K562 (cell line): ENCODE data around the gene NCCRP1. TPM values are rescaled to one million over a fixed set of nuclear protein-coding genes. Genes with fewer than 3 reads are reported as not detected.
"Not testable (repeated sequence)": the region's sequence is repeated elsewhere in the genome, so short reads cannot be mapped to it uniquely, and the experiment has no call there.

ENCODE experiments used
- ATAC-seq: fragments of 200-7000 bp; cut with Tn5 transposase; 3 replicates; pipeline ENCODE4 v1.9.1; 2020; ENCODE audit warnings: moderate library complexity
- BruUV-seq: library from RNA; stranded (reverse); fragments of 400-500 nt; replicated peaks from 2 replicates; lab custom pipeline; 2021; lab: Mats Ljungman, UMichigan
- CTCF ChIA-PET: fragments of 300-600 bp; formaldehyde crosslinking; extraction: SDS; loops from one replicate; lab custom pipeline; 2021; ENCODE audit warnings: low intra/inter-chr PET ratio; lab: Yijun Ruan, JAX
- POLR2A ChIA-PET: fragments of 300-600, 350-650 bp; sonication (Branson Sonifier 250); formaldehyde crosslinking; extraction: SDS; loops from one replicate; lab custom pipeline; 2021; ENCODE audit warnings: antibody characterized with exemption, inconsistent platforms; lab: Yijun Ruan, JAX
- DNase-seq, 4 experiments: peaks; one replicate each; pipeline versions ENCODE4 v3.0.0 to v3.0.0-alpha.2; 2011 to 2018; ENCODE audit warnings: low spot score in 3 of 4, mixed read lengths in 3 of 4; ENCODE audit errors: extremely low read depth in 1 of 4
- FAIRE-seq: peaks from 2 replicates; lab custom pipeline; 2011; peaks lifted over from hg19 to GRCh38; lab: Jason Lieb, UNC
- H2AFZ ChIP-seq: 2 replicates; pipeline ENCODE4 v1.6.0; 2011; ENCODE audit warnings: low read depth, low read length, control low read depth, inconsistent platforms
- H3K27ac ChIP-seq: fragments of 200-600 bp; 3 replicates; pipeline ENCODE4 v1.8.0; 2011; ENCODE audit warnings: low read depth, mild to moderate bottlenecking, control low read depth, inconsistent platforms, low read length, moderate library complexity, mixed read lengths; ENCODE audit errors: extremely low read depth
- H3K27me3 ChIP-seq, 2 experiments: fragments of 300-600 bp in 1 of 2; 2 replicates in 1 of 2; 3 replicates in 1 of 2; pipeline versions ENCODE4 v1.6.0 to v1.8.0; 2011; ENCODE audit warnings: inconsistent platforms in 2 of 2, low read length in 2 of 2, mild to moderate bottlenecking in 1 of 2, mixed read lengths in 1 of 2, moderate library complexity in 1 of 2; ENCODE audit not compliant: control insufficient read depth in 2 of 2, insufficient read depth in 2 of 2
- H3K36me3 ChIP-seq: fragments of 300-600 bp; 3 replicates; pipeline ENCODE4 v1.8.0; 2011; ENCODE audit warnings: mild to moderate bottlenecking, low read length, inconsistent platforms; ENCODE audit not compliant: control insufficient read depth, insufficient read depth
- H3K4me1 ChIP-seq, 2 experiments: fragments of 200-600 bp in 1 of 2; replicated peaks in 1 of 2; 2 replicates in 1 of 2; 3 replicates in 1 of 2; pipeline versions ENCODE4 v1.5.1 to v1.8.0; 2011; ENCODE audit warnings: inconsistent platforms in 2 of 2, low read length in 2 of 2, mild to moderate bottlenecking in 1 of 2, mixed read lengths in 1 of 2, moderate library complexity in 1 of 2; ENCODE audit not compliant: control insufficient read depth in 2 of 2, insufficient read depth in 2 of 2
- H3K4me2 ChIP-seq: 2 replicates; pipeline ENCODE4 v1.6.1; 2011; ENCODE audit warnings: low read length, control low read depth, inconsistent platforms, mixed read lengths; ENCODE audit not compliant: insufficient read depth
- H3K4me3 ChIP-seq: fragments of 200-600 bp; sonication (generic), shearing (Covaris generic); 2 replicates; pipeline ENCODE4 v1.5.1; 2016; ENCODE audit warnings: control low read depth, inconsistent platforms
- H3K79me2 ChIP-seq: fragments of 200-600 bp; 3 replicates; pipeline ENCODE4 v1.8.0; 2011; ENCODE audit warnings: low read length, inconsistent platforms; ENCODE audit not compliant: control insufficient read depth, insufficient read depth
- H3K9ac ChIP-seq, 2 experiments: 2 replicates each; pipeline versions ENCODE4 v1.6.0 to v1.6.1; 2011; ENCODE audit warnings: low read depth in 2 of 2, low read length in 2 of 2, control low read depth in 1 of 2, inconsistent platforms in 1 of 2, mild to moderate bottlenecking in 1 of 2, mixed read lengths in 1 of 2; ENCODE audit not compliant: insufficient read depth in 1 of 2
- H3K9me1 ChIP-seq: one replicate; pipeline ENCODE4 v1.6.0; 2011; ENCODE audit warnings: inconsistent platforms, mild to moderate bottlenecking, low read length, moderate library complexity; ENCODE audit not compliant: control insufficient read depth, insufficient read depth
- H3K9me3 ChIP-seq: replicated peaks from 2 replicates; pipeline ENCODE4 v1.5.1; 2011; ENCODE audit warnings: low read depth, low read length, inconsistent platforms; ENCODE audit not compliant: control insufficient read depth, insufficient read depth
- H4K20me1 ChIP-seq: replicated peaks from 2 replicates; pipeline ENCODE4 v1.6.1; 2011; ENCODE audit warnings: low read length, inconsistent platforms, mixed read lengths; ENCODE audit not compliant: control insufficient read depth, insufficient read depth
- FOXK2 ChIP-seq, 2 experiments: fragments of 450-650 bp; IDR thresholded peaks in 1 of 2; conservative IDR thresholded peaks in 1 of 2; 2 replicates each; pipeline ENCODE4 v1.6.1; 2016; ENCODE audit warnings: low read depth in 2 of 2, mild to moderate bottlenecking in 1 of 2
- KDM1A ChIP-seq, 2 experiments: fragments of 450-650 bp; IDR thresholded peaks; 2 replicates each; pipeline ENCODE4 v1.6.1; 2016; ENCODE audit warnings: mild to moderate bottlenecking in 2 of 2
- TRIM24 ChIP-seq, 2 experiments: fragments of 450-650 bp; IDR thresholded peaks; 2 replicates each; pipeline ENCODE4 v1.6.1; 2016
- ZKSCAN3 ChIP-seq: fragments of 250-450 bp; sonication (Bioruptor Pico); IDR thresholded peaks from 2 replicates; pipeline ENCODE4 v1.4.0; 2020
- WGBS: fragments of 100-300 bp; shearing (Covaris generic); methylation state at CpG from one replicate; pipeline ENCODE4 v1.1.6; 2016; ENCODE audit warnings: low coverage, mixed read lengths; ENCODE audit not compliant: insufficient coverage; ENCODE audit errors: missing lambda C conversion rate; 5-methylcytosine and 5-hydroxymethylcytosine counted together
- in situ Hi-C: fragments of 300-500 bp; cut with MboI; formaldehyde crosslinking; loops from 4 replicates; pipeline ENCODE4 v1.15.0; 2018; ENCODE audit warnings: inconsistent platforms, mixed read lengths
- intact Hi-C: fragments of 100-400 bp; cut with micrococcal nuclease; formaldehyde crosslinking; loops from 2 replicates; pipeline ENCODE4 v1.14.2; 2022
- polyA plus RNA-seq, 8 experiments: library from polyadenylated mRNA; depleted of rRNA in 4 of 8; stranded (reverse) in 5 of 8; unstranded in 3 of 8; fragments of >200 nt; fragmentation: Nextera tagmentation in 2 of 8; fragmentation: Illumina TruSeq in 1 of 8; extraction: Ambion mirVana in 2 of 8; extraction: Trizol in 1 of 8; gene quantifications; 2 replicates each; pipeline versions ENCODE4 v1.2.1 to v1.2.3, GENCODE V29; 2011 to 2014; ENCODE audit warnings: inconsistent platforms in 1 of 8, missing spikeins in 1 of 8
- total RNA-seq, 7 experiments: library from RNA; depleted of rRNA in 6 of 7; stranded (reverse); fragments of >200 nt in 6 of 7; fragmentation: Illumina TruSeq in 2 of 7; extraction: Trizol in 2 of 7; gene quantifications; 2 replicates each; pipeline versions ENCODE4 v1.2.1 to v1.2.3, GENCODE V29; 2011 to 2021; ENCODE audit warnings: low replicate concordance in 1 of 7

The NCCRP1 gene
- total and polyA plus RNA-seq, 9 of the 15 experiments (the other 6 are each of a cell fraction or from before 2014, with no cell fraction given): 0.05 TPM; not detected in 8

DNA sequence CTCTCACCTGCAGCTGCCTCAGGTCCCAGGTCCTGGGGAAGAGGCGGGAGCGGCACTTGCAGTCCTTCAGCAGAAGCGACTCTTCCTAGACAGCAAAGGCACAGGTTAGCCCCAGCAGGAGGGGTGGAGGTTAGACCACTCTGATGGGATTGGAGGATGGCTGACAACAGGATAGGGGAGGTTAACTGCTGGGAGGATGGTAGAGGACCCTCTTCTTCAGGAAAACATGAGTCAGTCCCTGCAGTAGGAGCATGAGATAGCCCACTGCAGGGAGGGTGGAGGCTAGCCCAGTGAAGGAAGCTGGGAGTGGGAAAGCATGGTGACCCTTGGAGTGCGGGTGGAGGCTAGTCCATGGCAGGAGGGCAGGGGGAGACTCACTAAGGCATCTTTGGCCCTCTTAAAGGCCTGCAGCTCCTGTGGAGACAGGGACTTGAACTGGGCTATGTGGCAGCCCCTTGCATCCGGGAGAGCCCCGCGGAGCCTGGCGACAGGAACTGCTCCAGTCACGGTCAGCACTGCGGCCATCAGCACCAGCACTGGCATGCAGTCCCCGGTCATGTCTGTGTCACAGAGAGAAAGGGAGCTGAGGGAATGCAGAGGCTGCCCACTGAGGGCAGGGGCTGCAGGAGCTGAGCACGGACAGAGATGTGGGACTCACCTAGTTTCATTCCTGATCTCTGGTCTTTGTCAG is 47.8 kb downstream of the NCCRP1 start, which contains the start of gene IFNL3:
Gene IFNL3 (minus strand): TSS at position 597 of the 691 bp plus-strand sequence. CDS start 39 bp downstream, at position 558.
- H3K36me3 ChIP-seq, H4K20me1 ChIP-seq, H3K4me2 ChIP-seq, BruUV-seq, POLR2A ChIA-PET, DNase-seq, H3K27me3 ChIP-seq, H3K79me2 ChIP-seq, H2AFZ ChIP-seq, CTCF ChIA-PET, H3K27ac ChIP-seq, H3K9me3 ChIP-seq, intact Hi-C loops, FAIRE-seq, H3K4me3 ChIP-seq, in situ Hi-C loops, H3K9ac ChIP-seq, H3K9me1 ChIP-seq: not testable (repeated sequence)
- 33% methylated on average over 3 of the region's 12 CpGs for WGBS
- peak; percentile 18; the same call in 2 of the 3 replicates for ATAC-seq
- H3K4me1 ChIP-seq: peaks cover 0 to 22% of the 10 kb centered on the region in 2 experiments; a peak in 2 of 5 replicates
- TF ChIP-seq TRIM24 (IDR thresholded peaks at IDR 0.05) (peak in 1 of 2 experiments; percentile 79; a peak in 2 of 4 replicates), FOXK2 (conservative IDR thresholded peaks at IDR 0.05 in 1 of 2, IDR thresholded peaks at IDR 0.05 in 1 of 2; ENCODE audit: low read depth in 2 of 2) (0 out of 4 replicates have a peak, but pooled peaks of 1 of the 2 experiments have one; percentile 45), ZKSCAN3 (peak; percentile 98), KDM1A (IDR thresholded peaks at IDR 0.05) (peak in 1 of 2 experiments; percentile 61; a peak in 2 of 4 replicates)

DNA sequence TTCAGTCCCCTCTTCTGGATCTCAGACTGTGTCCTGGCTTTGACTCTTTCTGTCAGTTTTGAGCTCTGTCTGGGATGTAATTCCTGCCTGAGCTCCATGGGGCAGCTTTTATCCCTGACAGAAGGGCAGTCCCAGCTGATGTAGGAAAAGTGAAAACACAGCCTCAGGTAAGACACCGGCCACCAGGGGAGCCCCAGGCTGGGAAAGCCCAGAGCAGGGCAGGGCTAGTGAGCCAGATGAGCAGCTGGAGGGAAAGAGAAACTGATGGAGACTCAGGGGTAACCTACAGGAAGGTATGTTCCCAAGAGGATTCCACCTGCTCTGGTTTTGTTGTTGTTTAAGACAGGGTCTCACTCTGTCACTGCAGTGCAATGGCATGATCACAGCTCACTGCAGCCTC is 48.4 kb downstream of the NCCRP1 start:
- H3K4me3 ChIP-seq, H3K27ac ChIP-seq, H3K4me2 ChIP-seq, H3K9me3 ChIP-seq, H3K36me3 ChIP-seq, DNase-seq, H3K27me3 ChIP-seq, H3K9me1 ChIP-seq, in situ Hi-C loops, POLR2A ChIA-PET, CTCF ChIA-PET, BruUV-seq, H4K20me1 ChIP-seq, intact Hi-C loops, H3K9ac ChIP-seq, H3K79me2 ChIP-seq, H2AFZ ChIP-seq: not testable (repeated sequence)
- WGBS: no CpG with 5 or more reads among the region's 1 CpG
- ATAC-seq (peak; percentile 89), FAIRE-seq (peak; percentile 95)
- peaks cover 0 to 22% of the 10 kb centered on the region in 2 experiments; a peak in 2 of 5 replicates for H3K4me1 ChIP-seq
